HG02870 (cell line): ENCODE data around the gene TCEANC.

Experiments used
- ATAC-seq: cut with Tn5 transposase; IDR thresholded peaks from one replicate; pipeline ENCODE4 v1.9.1; 2021; ENCODE audit warnings: mild to moderate bottlenecking, moderate library complexity; ENCODE audit not compliant: unreplicated experiment

TCEANC gene

DNA sequence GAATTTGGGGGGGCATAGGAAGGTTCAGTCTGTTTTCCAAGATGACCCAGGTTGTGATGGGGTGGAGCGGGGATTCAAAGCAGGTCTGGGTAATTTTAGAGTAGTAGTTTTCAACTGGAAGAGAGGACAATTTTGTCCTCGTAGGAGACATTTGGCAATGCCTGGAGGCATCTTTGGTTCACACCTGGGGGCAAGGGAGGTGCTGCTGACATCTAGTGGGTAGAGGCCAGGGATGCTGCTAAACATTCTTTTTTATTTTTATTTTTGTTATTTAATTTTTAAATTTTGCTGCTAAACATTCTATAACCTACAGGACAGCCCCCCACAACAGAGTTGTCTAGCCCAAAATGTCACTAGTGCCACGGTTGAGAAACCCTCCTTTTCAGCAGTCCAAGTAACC is 37.9 kb downstream of the TCEANC start:
- no peak for ATAC-seq

DNA sequence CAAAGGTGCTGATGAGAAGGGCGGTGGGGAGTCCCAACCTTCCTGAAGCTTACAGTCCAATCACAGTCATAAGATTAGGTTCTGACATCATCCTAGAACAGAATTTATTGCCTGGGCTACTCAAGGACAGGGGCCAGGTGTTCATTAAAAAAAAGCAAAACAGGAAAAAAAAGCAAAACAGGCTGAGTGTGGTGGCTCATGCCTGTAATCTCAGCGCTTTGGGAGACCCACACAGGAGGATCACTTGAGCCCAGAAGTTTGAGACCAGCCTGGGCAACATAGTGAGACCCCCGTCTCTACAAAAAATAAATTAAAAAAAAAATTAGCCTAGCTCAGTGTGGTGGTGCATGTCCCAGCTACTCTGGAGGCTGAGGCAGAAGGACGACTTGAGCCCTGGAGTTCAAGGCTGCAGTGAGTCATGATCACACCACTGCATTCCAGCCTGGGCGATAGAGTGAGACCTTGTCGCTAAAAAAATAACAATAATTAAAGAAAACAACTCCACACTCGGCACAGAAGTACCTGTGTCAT is 39.0 kb downstream of the TCEANC start:
- ATAC-seq = no peak

DNA sequence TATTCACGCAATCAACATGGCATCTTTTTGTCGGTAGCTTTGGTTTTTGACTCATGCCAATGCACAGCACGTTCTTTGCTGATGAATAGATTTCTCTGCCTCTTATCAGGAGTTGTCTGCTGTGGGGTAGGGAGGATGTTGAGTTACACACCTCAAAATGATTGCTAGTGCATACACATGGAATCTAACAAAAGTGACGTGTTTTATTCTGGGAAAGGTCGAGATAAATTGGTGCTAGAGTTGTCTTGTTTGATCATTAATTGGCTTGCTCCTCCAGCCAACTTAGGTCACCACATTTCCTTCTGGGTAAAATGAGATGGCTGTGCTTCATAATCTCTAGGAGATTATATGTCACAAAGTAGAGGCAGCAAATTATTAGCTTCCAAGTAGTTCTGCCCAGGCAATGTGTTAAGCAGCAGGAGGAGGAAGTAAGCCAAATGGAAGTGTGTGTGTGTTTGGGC is 39.9 kb downstream of the TCEANC start:
- no peak for ATAC-seq

DNA sequence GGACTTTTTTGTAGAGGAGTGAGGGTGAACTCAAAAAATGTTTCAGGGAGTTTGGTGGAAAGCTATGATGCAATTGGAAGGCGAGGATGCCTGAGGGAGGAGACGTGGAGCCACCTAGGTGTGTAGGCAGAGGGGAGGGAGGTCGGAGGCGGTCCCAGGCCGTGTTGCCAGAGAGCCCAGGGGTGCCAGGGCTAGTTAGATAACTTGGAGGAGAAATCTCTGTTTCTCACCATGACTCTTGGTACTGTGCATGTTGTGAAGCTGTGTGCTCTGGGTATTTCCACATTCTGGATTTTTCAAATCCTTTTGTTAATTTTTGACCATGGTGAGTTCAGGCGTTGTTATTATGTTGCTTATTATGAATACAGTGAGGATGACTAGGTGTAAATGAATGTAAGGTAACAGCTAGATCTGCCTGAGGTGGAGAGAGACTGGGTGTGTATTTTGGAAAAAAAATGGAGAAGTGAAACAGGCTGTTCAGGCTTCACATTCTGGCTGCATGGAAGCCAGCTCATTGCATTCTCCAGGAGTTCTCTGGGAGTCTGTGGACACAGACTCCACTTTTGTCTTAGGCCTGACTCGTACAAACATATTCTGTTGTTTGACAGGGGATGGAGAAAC is 40.5 kb downstream of the TCEANC start:
- ATAC-seq = no peak

DNA sequence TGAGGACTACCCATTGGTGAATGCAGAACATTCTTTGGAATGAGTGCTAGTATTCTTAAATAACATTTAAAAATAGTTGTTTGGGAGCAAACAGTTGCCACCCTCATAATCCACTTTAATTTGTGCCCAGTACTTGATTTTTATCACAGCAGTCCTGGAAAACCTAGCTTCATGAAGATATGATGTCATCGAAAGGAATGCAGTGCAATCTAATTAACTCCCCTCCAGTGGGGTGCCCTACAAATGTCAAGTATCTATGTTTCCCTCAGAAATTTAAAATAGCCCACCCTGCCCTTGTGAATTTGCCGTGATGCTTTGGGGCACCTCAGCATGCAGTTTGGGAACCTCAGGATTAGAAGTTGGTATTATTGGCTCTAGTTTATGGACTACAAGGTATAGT is 41.4 kb downstream of the TCEANC start:
- ATAC-seq = no peak

DNA sequence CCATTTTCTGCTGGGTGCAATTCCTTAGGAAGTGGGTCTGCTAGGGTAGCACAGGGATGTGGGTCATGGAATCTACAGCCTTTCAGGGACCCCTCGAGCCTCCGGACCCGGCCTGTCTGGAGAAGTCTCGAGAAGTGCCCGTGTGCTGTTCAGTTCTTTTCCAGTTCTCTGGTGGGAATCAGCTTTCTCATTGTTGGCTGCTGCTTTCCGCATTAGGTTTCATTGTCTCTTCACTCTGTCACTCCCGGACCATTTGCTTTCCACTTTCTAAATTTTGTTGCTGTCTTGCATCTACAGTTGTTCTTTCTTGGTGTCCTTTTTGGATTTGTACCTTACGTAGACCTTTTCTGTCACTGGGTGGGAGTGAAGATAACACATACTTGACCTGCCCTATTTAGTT is 42.0 kb downstream of the TCEANC start:
- ATAC-seq = no peak

DNA sequence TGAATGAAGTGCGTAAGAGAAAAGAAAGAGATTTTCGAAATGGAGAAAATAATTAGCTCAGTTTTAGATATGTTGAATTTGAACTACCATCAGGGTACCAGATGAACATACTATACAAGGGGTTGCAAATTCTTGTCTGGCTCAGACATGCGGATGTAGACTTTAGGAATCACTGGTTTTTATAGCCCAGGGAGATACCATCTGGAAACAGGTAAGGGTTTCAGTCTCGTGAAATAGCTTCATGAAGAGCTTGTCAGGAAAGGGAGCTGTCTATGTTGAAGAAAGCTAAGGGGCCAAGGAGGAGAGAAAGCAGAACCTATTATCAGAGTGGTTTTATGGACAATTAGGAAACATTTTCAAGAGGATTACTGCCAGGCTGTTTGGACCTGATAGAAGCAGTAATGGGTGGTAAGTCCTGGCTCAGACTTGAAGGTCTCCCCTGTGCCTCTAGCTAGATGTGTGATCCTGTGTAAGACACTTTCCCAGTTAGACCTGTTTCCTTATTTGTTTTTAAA is 42.7 kb downstream of the TCEANC start:
- ATAC-seq = no peak

DNA sequence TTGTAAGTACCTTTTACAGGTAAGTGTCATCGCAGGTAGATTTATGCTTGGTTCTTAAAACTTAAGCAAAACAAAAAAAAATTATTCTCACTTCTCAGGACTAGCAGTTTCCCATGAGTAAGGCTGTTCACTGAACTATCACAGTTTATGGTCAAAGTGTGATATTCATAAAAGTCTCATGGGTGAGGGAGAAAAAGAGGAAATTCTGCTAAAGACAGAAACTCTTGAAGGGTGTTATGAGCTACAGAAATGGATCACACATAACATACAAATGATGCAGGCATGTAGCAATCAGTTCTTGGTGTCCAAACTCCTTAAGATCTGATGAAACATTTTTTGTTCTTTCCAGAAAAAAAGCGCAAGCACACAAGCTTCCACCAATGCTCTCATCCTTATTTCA is 44.5 kb downstream of the TCEANC start:
- no peak for ATAC-seq

DNA sequence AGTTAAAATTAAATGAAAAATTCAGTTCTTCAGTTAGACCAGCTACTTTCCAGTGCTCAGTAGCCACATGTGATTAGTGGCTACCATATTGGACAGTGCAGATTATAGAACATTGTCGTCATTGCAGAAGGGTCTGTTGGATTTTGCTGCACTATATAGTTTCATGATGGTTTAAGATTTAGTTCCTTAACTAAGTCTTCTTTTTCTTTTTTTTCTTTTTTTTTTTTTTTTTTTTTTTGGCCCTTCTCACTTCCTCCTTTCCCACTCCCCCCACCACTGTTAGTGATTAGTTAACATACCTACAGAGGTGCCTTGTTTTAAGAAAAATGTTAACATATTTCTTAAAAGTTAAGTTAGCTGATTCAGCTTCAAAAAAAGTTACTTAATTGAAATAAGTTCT is 45.0 kb downstream of the TCEANC start:
- no peak for ATAC-seq

DNA sequence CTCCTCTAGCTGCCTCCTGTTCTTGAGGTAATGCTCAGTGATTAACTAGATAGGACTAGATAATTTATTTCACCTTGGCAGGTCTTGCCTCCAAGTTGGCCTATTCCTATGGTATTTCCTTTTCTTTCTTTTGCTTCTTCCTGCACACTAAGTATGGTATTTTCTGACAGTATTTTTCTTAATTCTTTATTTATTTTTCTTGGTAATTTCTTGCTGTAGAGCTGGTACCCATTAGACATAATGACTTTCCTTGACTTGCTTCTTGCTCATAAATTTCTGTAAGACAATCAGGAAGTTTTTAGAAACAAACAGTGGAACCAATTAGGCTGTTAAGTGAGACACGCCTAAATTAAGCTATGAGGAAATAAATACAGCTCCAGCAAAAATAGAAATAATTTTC is 45.5 kb downstream of the TCEANC start:
- no peak for ATAC-seq

DNA sequence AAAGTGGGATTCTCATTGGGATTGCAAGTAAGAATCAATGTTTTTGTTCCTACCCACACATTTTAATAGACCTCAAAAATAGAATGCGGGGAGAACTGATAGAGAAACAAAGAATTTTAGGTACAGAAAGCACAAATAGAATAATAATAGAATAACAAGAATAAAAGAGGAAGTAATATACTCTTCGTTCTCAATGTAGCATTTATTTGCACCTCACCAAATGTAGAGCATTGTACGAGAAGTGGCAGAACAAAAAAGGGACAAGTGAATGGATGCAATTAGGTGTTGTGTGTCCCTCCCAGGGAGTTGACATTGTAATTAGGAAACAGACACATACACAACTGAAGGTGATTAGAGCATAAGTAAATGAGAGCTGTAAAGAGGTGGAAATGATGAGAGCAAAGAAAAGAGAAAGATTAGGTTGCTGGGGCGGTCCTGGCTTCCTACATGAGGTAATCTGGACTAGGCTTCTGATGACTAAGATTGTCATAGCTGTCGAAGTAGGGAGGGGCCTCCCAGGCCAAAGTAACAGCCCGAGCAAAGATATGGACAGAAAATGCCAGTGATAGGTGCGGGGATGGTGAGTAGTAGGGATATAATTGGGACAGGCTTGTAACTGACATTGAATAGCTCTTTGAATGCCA is 46.4 kb downstream of the TCEANC start:
- ATAC-seq = peak; percentile 45

DNA sequence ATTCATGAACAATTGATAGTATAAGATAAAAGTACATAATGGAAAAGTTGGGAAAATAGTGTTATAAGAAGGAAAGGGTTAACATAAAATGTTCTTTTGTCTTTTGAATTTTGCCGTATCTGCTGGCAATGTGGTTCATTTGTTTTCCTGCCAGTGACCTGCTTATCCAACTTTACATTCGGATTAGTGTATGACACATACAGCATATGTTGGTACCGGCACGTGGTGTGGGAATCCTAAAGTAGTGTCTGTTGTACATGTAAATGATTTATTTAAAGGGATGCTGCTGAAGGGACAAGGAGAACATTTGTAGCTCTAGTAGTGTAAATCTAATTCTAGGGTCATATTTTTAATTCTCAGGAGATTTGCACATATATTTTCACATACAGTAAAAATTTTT is 47.4 kb downstream of the TCEANC start:
- no peak for ATAC-seq

DNA sequence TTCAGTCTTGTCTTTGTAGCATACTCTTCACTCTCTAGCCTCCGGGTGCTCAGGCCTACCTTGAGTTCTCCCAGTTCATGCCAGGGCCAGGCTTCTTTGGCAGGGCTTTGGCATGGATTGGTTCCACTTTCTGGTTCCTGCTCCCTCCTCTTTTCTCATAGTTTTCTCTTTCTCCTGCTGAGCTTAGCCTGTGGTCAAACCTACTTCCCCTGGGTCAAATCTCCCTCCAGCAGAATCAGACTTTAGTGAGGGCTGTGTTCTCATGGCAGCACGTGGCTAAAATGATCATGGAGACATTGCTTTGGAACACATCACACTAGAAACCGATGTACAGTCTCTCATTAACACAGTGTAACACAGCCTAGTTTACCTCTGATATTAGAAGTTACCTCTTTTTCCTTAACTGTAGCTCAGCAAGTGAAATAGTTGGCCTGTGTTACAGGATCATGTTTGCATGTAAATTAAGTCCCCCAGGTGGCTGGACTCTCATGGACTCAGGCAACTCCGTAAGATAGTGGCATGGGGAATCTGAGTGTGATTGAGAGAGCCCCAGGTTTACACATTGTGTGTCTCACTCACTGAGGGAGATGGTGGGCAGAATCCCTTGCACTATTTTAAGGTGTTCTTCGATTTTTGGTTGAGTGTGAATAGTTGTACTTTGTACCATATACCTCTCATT is 49.3 kb downstream of the TCEANC start:
- no peak for ATAC-seq

DNA sequence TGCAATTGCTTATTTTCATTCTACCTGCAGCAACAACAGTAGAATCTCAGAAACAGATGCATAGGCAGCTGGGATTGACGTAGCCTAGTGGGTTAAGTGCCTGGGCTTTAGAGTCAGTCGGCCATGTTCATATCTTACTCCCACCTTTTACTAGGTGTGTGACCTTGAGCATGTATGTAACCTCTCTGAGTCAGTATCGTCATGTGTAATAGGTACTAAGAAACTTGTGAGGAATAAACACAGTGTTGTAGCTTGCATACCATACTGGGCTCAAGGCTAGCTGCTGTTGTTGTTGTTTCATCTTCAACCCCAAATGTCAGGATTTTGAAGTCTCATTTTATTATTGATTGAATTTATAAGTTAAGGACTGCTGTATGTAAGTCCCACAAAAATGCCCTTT is 50.2 kb downstream of the TCEANC start:
- ATAC-seq = no peak

DNA sequence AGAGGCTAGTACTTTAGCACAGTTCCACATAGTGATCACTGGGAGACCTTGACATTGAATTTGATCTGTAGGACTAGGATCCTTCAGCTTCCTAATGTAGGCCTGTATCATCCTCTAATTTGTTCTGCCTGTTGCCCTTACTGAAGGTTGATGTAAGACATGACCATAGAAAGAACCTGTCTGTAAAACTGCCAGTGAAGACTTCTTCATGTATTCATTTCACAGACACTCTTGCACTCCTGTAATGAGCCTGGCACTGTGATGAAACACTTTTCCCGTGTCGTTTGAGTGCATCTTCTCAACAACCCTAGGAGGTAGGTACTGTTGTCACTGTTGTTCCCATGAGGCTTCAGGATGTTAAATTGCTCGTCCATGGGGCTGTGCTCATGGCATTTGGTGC is 50.6 kb downstream of the TCEANC start:
- no peak for ATAC-seq

DNA sequence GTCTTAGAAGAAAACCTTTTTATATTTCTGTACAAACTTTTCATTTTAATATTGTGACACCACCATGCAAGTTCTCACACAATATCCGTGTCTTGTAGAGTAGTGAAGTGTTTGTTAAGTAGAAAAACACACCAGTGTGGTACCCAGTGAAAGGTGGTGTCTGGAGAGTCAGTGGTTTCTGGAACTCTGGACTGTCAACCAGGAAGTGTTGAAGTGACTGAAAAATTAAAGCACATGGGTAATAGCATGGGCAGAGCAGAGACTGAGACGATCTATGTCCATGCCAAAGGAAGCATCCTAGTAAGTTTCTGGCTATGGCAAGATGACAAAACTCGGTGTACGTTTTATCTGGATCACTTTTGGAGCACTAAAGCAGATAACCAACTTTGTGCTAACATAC is 58.2 kb downstream of the TCEANC start:
- no peak for ATAC-seq
